GM12865 (cell line): Measurements from ENCODE around the gene SPOCK1.

Experiments used
- DNase-seq: peaks from one replicate; pipeline ENCODE4 v3.0.0; 2010; ENCODE audit warnings: low read depth
- H3K4me3 ChIP-seq: 2 replicates; pipeline ENCODE4 v1.5.1; 2011; ENCODE audit warnings: mild to moderate bottlenecking, low read depth, low read length, control low read depth
- CTCF ChIP-seq: IDR thresholded peaks from 2 replicates; pipeline ENCODE4 v1.5.1; 2011; ENCODE audit warnings: low read length, control low read depth, low read depth, inconsistent platforms; ENCODE audit not compliant: insufficient read depth; ENCODE audit errors: missing control alignments

SPOCK1 gene

DNA sequence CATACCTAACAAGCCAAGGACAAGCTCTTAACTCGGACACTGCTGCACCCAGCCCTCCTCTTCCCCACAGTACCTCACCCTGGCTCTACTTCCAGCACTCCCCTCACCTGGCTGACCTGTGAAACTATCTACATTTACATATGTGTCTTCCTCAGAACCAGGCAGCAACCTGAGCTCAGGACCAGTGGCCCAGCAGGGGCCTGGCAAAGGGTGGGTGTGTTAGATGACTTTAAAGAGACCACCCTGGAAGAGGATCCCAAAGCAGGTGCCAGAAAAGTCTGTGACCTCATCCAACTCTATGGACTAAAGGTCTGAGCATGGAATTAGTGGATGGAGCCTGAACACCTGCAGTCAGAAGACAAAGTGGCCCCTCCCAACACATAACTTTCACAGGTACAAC, 400.9 kb downstream of the SPOCK1 start:
- no peak overlapping the region for H3K4me3 ChIP-seq
- no peak for TF ChIP-seq CTCF
- no peak for DNase-seq

- TF ChIP-seq CTCF: no peak
- no peak overlapping the region for H3K4me3 ChIP-seq
- DNase-seq: no peak
Observed at GRCh38 chr5:137097203-137097602, 401.9 kb downstream of the SPOCK1 start.

DNA sequence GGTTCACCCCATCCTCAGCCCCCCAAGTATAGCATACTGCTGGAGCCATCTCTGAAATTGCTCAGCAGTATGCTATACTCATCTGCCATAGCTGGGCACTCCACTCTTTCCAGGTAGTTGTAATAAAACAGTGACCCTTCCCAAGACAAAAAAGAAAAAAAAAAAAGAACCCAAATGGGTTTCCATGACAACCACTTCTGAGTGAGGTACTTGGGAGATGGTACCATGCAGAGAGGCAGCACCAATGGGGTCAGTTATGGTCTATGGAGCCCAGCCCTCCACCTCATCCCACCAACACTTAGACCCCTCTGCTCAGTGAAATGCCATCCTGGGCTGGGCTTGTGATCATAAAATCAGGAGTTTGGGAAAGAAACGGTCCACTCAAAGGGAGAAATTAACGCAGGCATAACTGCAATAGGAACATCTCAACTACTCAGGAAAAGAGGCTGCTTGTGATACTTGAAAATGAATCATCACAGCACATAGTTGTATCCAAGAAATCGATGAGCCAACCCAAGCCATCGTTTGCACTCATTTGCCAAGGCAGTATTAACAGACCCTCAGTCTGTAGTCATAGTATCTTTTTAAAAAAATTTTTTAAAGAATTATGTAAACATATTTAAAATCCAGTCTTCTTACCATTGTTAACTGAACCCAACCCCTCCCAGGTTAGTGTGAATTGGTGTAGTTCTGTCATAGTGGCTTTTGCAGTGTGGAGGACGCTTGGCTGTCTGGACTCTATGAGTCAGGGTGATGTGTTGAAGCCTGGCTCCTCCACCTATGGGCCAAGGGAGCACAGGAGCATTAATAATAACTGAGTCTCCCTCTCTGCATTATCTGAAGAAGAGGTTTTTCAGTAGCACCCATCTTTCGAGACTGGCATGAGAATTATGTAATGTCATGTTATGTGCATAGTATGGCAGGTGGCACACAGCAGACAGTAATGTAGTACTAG, 402.7 kb downstream of the SPOCK1 start:
- no peak for DNase-seq
- no peak overlapping the region for H3K4me3 ChIP-seq
- no peak for TF ChIP-seq CTCF

GRCh38 chr5:137095597-137095996, 403.5 kb downstream of the SPOCK1 start:
- H3K4me3 ChIP-seq: no peak overlapping the region
- TF ChIP-seq CTCF: no peak
- DNase-seq: no peak

DNA sequence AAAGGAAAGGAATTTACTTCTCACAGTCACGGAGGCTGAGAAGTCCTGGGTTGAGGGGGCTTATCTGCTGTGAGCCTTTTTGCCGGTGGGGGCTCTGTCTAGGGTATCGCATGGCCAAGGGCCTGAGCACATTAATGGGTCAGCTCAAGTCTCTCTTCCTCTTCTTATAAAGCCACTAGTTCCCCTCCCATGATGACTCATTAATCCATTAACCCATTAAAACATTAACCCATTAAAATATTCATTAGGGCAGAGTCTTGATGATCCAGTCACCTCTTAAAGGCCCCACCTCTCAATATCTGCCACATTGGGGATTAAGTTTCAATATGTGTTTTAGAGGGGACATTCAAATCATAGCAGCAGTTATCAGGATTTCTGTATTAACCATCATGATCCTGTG, 406.3 kb downstream of the SPOCK1 start:
- no peak for TF ChIP-seq CTCF
- no peak overlapping the region for H3K4me3 ChIP-seq
- DNase-seq: no peak

DNA sequence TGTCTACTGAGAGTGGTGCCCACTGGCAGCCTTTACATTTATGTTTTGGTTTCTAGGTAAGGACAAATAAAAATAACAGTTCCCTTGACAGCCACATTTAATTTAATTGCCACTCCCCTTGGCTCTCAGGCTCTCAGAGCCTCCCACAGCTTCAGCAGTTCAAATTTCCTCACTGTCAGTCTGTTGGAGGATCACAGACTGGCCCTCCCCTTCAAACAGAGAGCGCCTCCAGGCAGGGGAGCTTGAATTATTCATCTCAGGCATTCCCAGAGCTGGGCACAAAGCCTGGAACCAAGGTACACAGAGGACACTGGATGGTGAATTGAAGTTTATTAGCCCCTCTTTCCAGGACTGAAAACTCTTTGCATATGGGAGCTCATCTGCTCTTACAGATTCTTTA, 407.7 kb downstream of the SPOCK1 start:
- no peak for DNase-seq
- TF ChIP-seq CTCF: no peak

DNA sequence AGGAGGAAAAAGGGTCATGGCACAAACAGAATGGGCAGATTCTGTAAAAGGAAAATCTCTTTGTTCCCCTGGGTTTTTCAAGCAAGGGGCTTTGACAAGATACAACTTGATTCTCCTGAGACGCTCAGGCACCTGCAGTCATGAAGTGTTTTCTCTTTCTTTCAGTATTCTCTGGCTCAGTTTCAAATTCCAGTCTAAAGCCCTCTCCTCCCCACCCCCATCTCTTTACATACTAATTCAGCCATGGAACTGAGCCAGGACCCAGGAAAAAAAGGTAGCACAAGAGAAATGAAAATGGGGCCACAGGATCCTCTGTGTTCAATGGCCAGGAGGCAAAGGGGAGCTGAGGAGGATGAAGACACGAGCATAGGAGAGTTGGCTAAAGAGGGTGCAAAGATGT, 408.4 kb downstream of the SPOCK1 start:
- no peak for DNase-seq
- H3K4me3 ChIP-seq: no peak overlapping the region
- TF ChIP-seq CTCF: no peak

More for the DNA sequence above, 407.7 kb downstream of the SPOCK1 start:
- H3K4me3 ChIP-seq: no peak overlapping the region
